IPS-18a (cell line): Measurements from ENCODE around the gene DPY19L1.
"Not testable (repeated sequence)": the region's sequence is repeated elsewhere in the genome, so short reads cannot be mapped to it uniquely, and the experiment has no call there.

Source experiments
- H3K27ac ChIP-seq: one replicate; pipeline ENCODE4 v1.5.1; 2013; ENCODE audit warnings: low read length
- H3K27me3 ChIP-seq: one replicate; pipeline ENCODE4 v1.6.1; 2013; ENCODE audit warnings: mild to moderate bottlenecking, low read length; ENCODE audit not compliant: control insufficient read depth, insufficient read depth
- H3K36me3 ChIP-seq: one replicate; pipeline ENCODE4 v1.6.1; 2013; ENCODE audit warnings: low read depth, low read length; ENCODE audit not compliant: control insufficient read depth
- H3K4me1 ChIP-seq: one replicate; pipeline ENCODE4 v1.6.1; 2013; ENCODE audit warnings: low read depth, low read length; ENCODE audit not compliant: control insufficient read depth
- H3K4me3 ChIP-seq: one replicate; pipeline ENCODE4 v1.5.1; 2013; ENCODE audit warnings: low read length
- H3K9ac ChIP-seq: one replicate; pipeline ENCODE4 v1.6.1; 2013; ENCODE audit warnings: mild to moderate bottlenecking, low read length, moderate library complexity
- H3K9me3 ChIP-seq: one replicate; pipeline ENCODE4 v1.6.1; 2013; ENCODE audit warnings: low read depth, low read length; ENCODE audit not compliant: control insufficient read depth

The DPY19L1 gene

GRCh38 chr7:34935735-34936165, 101.5 kb downstream of the DPY19L1 start:
- H3K27ac ChIP-seq, H3K9me3 ChIP-seq, H3K9ac ChIP-seq, H3K27me3 ChIP-seq, H3K36me3 ChIP-seq, H3K4me3 ChIP-seq: not testable (repeated sequence)
- peaks cover 25% of the 10 kb centered on the region for H3K4me1 ChIP-seq

GRCh38 chr7:34931739-34932138, 105.5 kb downstream of the DPY19L1 start:
- no peaks in the 10 kb centered on the region for H3K36me3 ChIP-seq
- no peaks in the 10 kb centered on the region for H3K27me3 ChIP-seq
- no peak overlapping the region for H3K27ac ChIP-seq
- H3K9ac ChIP-seq: no peak overlapping the region
- no peaks in the 10 kb centered on the region for H3K9me3 ChIP-seq
- peaks cover 4% of the 10 kb centered on the region for H3K4me1 ChIP-seq
- no peak overlapping the region for H3K4me3 ChIP-seq

GRCh38 chr7:34929783-34930182, 107.5 kb downstream of the DPY19L1 start:
- H3K27ac ChIP-seq, H3K36me3 ChIP-seq: not testable (repeated sequence)

GRCh38 chr7:34928560-34928959, 108.7 kb downstream of the DPY19L1 start:
- Histone ChIP-seq H3K27me3 (no peaks in the 10 kb centered on the region), H3K27ac (no peak overlapping the region), H3K4me1 (peaks cover 4% of the 10 kb centered on the region), H3K4me3 (no peak overlapping the region), H3K36me3 (no peaks in the 10 kb centered on the region), H3K9me3 (no peaks in the 10 kb centered on the region), H3K9ac (no peak overlapping the region)

More at GRCh38 chr7:34929783-34930182, 107.5 kb downstream of the DPY19L1 start:
- H3K9ac ChIP-seq, H3K27me3 ChIP-seq, H3K4me3 ChIP-seq, H3K9me3 ChIP-seq, H3K4me1 ChIP-seq: not testable (repeated sequence)

DNA sequence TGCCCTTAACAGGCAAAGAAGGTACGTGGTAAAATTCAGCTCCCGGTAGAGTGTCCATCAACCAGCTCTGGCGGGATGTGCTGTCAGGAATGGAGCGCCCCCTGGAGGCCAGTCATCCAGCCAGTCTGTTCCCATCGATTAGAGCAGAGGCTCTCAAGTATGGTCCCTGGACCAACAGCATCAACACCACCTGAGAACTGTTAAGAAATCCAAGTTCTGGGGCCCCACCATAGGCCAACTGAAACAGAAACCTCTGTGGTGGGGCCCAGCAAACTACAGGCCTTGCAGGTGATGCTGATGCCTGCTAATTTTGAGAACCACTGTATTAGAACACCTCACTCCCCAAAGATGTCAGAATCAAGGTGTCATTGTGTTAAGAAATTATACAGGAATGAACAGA, 109.2 kb downstream of the DPY19L1 start:
- Histone ChIP-seq H3K27ac (no peak overlapping the region), H3K4me3 (no peak overlapping the region), H3K9me3 (no peaks in the 10 kb centered on the region), H3K27me3 (no peaks in the 10 kb centered on the region), H3K9ac (no peak overlapping the region), H3K4me1 (peaks cover 4% of the 10 kb centered on the region), H3K36me3 (no peaks in the 10 kb centered on the region)

- H3K4me1 ChIP-seq, H3K4me3 ChIP-seq, H3K9ac ChIP-seq, H3K9me3 ChIP-seq, H3K36me3 ChIP-seq, H3K27me3 ChIP-seq, H3K27ac ChIP-seq: not testable (repeated sequence)
These were observed 116.8 kb downstream of the DPY19L1 start for GRCh38 chr7:34920470-34920869.

- not testable (repeated sequence) for H3K36me3 ChIP-seq, H3K9me3 ChIP-seq, H3K9ac ChIP-seq, H3K27me3 ChIP-seq, H3K4me3 ChIP-seq, H3K4me1 ChIP-seq, H3K27ac ChIP-seq
These were observed 118.2 kb downstream of the DPY19L1 start for GRCh38 chr7:34919038-34919437.

DNA sequence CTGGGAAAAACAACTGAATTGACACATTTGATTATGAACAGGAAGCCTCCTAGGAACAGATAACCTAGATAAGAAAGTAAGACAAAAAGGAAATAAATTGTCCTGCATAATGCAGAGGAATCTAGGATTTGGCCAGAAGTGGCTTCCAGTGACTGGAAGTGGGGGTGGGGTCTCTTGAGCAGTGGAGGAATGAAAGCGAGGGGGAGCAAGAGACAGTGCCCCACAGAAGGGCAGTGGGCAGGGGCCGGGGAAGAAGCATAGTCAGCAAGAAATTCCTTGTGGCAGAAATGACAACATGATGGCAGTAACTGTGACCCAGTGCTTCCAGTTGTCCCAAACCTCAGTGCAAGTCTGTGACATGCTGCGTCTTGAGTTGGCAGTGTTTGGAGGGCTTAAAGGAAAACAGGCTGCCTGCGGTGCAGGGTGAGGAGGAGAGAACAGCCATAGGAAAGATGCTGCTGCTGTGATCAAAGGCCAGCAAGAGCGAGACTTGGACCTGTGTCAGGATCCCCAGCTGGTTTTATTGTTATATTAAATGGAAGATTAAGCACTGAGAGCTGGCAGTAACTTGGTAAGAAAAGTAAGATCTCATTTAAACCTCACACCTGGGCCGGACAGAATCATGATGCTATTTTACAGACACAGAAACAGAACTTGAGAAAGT, 119.0 kb downstream of the DPY19L1 start:
- not testable (repeated sequence) for H3K27ac ChIP-seq, H3K36me3 ChIP-seq, H3K9me3 ChIP-seq, H3K27me3 ChIP-seq, H3K4me3 ChIP-seq, H3K9ac ChIP-seq, H3K4me1 ChIP-seq

DNA sequence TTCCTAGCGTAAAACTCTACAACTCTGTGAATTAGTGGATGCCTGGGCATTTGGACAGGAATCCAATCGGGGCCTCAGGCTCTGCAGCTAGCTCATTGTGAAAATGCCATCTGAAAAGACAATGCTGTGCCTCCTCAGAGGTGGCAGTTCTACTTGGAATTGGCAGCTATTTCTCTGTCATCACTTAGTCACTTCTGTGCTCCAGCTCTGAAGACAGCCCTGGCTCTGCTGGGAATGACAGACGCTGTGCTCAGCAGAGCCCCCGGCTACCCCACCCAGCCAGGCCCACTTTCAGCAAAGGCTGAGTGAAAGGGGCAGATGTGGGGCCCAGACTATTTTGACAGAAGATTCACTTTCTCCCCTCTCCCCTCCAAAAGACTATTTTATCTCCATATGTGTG, 119.8 kb downstream of the DPY19L1 start:
- not testable (repeated sequence) for H3K36me3 ChIP-seq, H3K9ac ChIP-seq

GRCh38 chr7:34916267-34916666, 121.0 kb downstream of the DPY19L1 start:
- Histone ChIP-seq H3K9ac (no peak overlapping the region), H3K27ac (no peak overlapping the region), H3K4me1 (no peaks in the 10 kb centered on the region), H3K27me3 (no peaks in the 10 kb centered on the region), H3K36me3 (no peaks in the 10 kb centered on the region), H3K9me3 (peaks cover 5% of the 10 kb centered on the region), H3K4me3 (no peak overlapping the region)

More for the DNA sequence above, 119.8 kb downstream of the DPY19L1 start:
- H3K27ac ChIP-seq, H3K4me1 ChIP-seq, H3K27me3 ChIP-seq, H3K9me3 ChIP-seq, H3K4me3 ChIP-seq: not testable (repeated sequence)

GRCh38 chr7:34912236-34912635, 125.0 kb downstream of the DPY19L1 start:
- peaks cover 5% of the 10 kb centered on the region for H3K9me3 ChIP-seq
- no peak overlapping the region for H3K4me3 ChIP-seq
- H3K27me3 ChIP-seq: no peaks in the 10 kb centered on the region
- H3K9ac ChIP-seq: no peak overlapping the region
- no peaks in the 10 kb centered on the region for H3K4me1 ChIP-seq
- H3K27ac ChIP-seq: no peak overlapping the region
- H3K36me3 ChIP-seq: no peaks in the 10 kb centered on the region

DNA sequence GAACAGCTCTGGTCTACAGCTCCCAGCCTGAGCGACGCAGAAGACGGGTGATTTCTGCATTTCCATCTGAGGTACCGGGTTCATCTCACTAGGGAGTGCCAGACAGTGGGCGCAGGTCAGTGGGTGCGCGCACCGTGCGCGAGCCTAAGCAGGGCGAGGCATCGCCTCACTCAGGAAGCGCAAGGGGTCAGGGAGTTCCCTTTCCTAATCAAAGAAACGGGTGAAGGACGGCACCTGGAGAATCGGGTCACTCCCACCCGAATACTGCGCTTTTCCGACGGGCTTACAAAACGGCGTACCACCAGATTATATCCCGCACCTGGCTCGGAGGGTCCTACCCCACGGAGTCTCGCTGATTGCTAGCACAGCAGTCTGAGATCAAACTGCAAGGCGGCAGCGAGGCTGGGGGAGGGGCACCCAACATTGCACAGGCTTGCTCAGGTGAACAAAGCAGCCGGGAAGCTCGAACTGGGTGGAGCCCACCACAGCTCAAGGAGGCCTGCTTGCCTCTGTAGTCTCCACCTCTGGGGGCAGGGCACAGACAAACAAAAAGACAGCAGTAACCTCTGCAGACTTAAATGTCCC, 130.9 kb downstream of the DPY19L1 start:
- H3K27ac ChIP-seq, H3K27me3 ChIP-seq, H3K9me3 ChIP-seq, H3K36me3 ChIP-seq: not testable (repeated sequence)
- peak overlapping the region; percentile 61 for H3K4me3 ChIP-seq
- peak overlapping the region; percentile 23 for H3K9ac ChIP-seq
- H3K4me1 ChIP-seq: peaks cover 11% of the 10 kb centered on the region
